GM18526 (cell line): ENCODE data around the gene CDK9.

Experiments
- POLR2A ChIP-seq: IDR thresholded peaks from 3 replicates; pipeline ENCODE4 v1.6.1; 2011; ENCODE audit not compliant: insufficient read length; ENCODE audit errors: extremely low read depth

Gene CDK9

GRCh38 chr9:127755061-127756060 is 30.5 kb upstream of the CDK9 start:
- no peak for TF ChIP-seq POLR2A

- no peak for TF ChIP-seq POLR2A
Measured at GRCh38 chr9:127756233-127756632, 29.6 kb upstream of the CDK9 start.

GRCh38 chr9:127758843-127759242 is 27.0 kb upstream of the CDK9 start:
- TF ChIP-seq POLR2A: no peak

- TF ChIP-seq POLR2A: no peak
Measured at GRCh38 chr9:127761061-127761460, 24.8 kb upstream of the CDK9 start.

- TF ChIP-seq POLR2A: no peak
Measured at GRCh38 chr9:127761491-127761956, 24.3 kb upstream of the CDK9 start.

GRCh38 chr9:127762111-127762676 is 23.6 kb upstream of the CDK9 start:
- no peak for TF ChIP-seq POLR2A

- no peak for TF ChIP-seq POLR2A
Measured at GRCh38 chr9:127763918-127764384, 21.9 kb upstream of the CDK9 start.

- no peak for TF ChIP-seq POLR2A
Measured at GRCh38 chr9:127765418-127765817, 20.4 kb upstream of the CDK9 start.

GRCh38 chr9:127767410-127767809 is 18.4 kb upstream of the CDK9 start:
- no peak for TF ChIP-seq POLR2A

GRCh38 chr9:127767909-127768331 is 17.9 kb upstream of the CDK9 start:
- TF ChIP-seq POLR2A: no peak

- TF ChIP-seq POLR2A: no peak
Measured at GRCh38 chr9:127768698-127769097, 17.1 kb upstream of the CDK9 start.

GRCh38 chr9:127769101-127769500 is 16.7 kb upstream of the CDK9 start:
- no peak for TF ChIP-seq POLR2A

GRCh38 chr9:127769929-127770582 is 15.8 kb upstream of the CDK9 start:
- no peak for TF ChIP-seq POLR2A

- TF ChIP-seq POLR2A: no peak
Measured at GRCh38 chr9:127770583-127770904, 15.3 kb upstream of the CDK9 start.

- TF ChIP-seq POLR2A: no peak
Measured at GRCh38 chr9:127770905-127771569, 14.8 kb upstream of the CDK9 start.
